OCI-LY3 (cell line): Measurements from ENCODE around the gene HPGDS.

Experiments
- CTCF ChIP-seq: fragments of 200-600, 300-600 bp; sonication (generic); IDR thresholded peaks from 2 replicates; pipeline ENCODE4 v1.5.1; 2014; ENCODE audit warnings: antibody characterized with exemption, low read length, low read depth
- EZH2phosphoT487 ChIP-seq: fragments of 200-600 bp; shearing (Covaris generic); IDR thresholded peaks from 2 replicates; pipeline ENCODE4 v1.6.1; 2018; ENCODE audit warnings: antibody characterized with exemption, mixed run types, low read depth

GRCh38 chr4:94357624-94358023 lies 15.0 kb upstream of the HPGDS start:
- TF ChIP-seq CTCF (no peak), EZH2phosphoT487 (no peak)
